CD8-positive, alpha-beta memory T cell (primary cell): Measurements from ENCODE around the gene ATP6V1F. TPM values are rescaled to one million over a fixed set of nuclear protein-coding genes. Genes with fewer than 3 reads are reported as not detected.

Source experiments
- CTCF ChIA-PET: fragments of 350-600 bp; sonication (Branson Sonifier 250); formaldehyde crosslinking; loops from one replicate; lab custom pipeline; 2021; ENCODE audit warnings: antibody characterized with exemption; lab: Charles Lee
- POLR2A ChIA-PET: fragments of 350-600 bp; sonication (Branson Sonifier 250); formaldehyde crosslinking; loops from one replicate; lab custom pipeline; 2021; ENCODE audit warnings: antibody characterized with exemption; lab: Charles Lee
- DNase-seq, 5 donors: peaks; one replicate each; pipeline versions ENCODE4 v3.0.0 to v3.0.0-alpha.2; 2020 to 2022; ENCODE audit warnings: mixed read lengths in 1 of 5
- H3K27ac ChIP-seq: one replicate; pipeline ENCODE4 v1.7.0; 2013; ENCODE audit warnings: low read depth, mild to moderate bottlenecking, low read length, moderate library complexity
- H3K27me3 ChIP-seq: 2 replicates; pipeline ENCODE4 v1.7.0; 2013; ENCODE audit warnings: low read length, mild to moderate bottlenecking; ENCODE audit not compliant: insufficient read depth, poor library complexity, severe bottlenecking
- H3K36me3 ChIP-seq: 2 replicates; pipeline ENCODE4 v1.7.0; 2013; ENCODE audit warnings: mild to moderate bottlenecking, low read length, moderate library complexity; ENCODE audit not compliant: insufficient read depth
- H3K4me1 ChIP-seq: 2 replicates; pipeline ENCODE4 v1.7.0; 2013; ENCODE audit warnings: mild to moderate bottlenecking, low read length, moderate library complexity; ENCODE audit not compliant: insufficient read depth
- H3K4me3 ChIP-seq: 2 replicates; pipeline ENCODE4 v1.7.0; 2013; ENCODE audit warnings: mild to moderate bottlenecking, low read length
- H3K9me3 ChIP-seq: 2 replicates; pipeline ENCODE4 v1.7.0; 2013; ENCODE audit warnings: mild to moderate bottlenecking, low read length
- H3K27ac Mint-ChIP-seq, 8 donors: one replicate each; pipeline ENCODE4 v1.8.0; 2020 to 2021; ENCODE audit warnings: mixed read lengths in 8 of 8, mild to moderate bottlenecking in 6 of 8, inconsistent platforms in 3 of 8, moderate library complexity in 3 of 8
- H3K27me3 Mint-ChIP-seq, 2 donors: one replicate each; pipeline ENCODE4 v1.8.0; 2020 to 2021; ENCODE audit warnings: mixed read lengths in 2 of 2, mild to moderate bottlenecking in 1 of 2, moderate library complexity in 1 of 2
- H3K36me3 Mint-ChIP-seq, 3 donors: one replicate each; pipeline ENCODE4 v1.8.0; 2020 to 2021; ENCODE audit warnings: mixed read lengths in 3 of 3, inconsistent platforms in 1 of 3, mild to moderate bottlenecking in 1 of 3
- H3K4me1 Mint-ChIP-seq, 3 donors: one replicate each; pipeline ENCODE4 v1.8.0; 2020 to 2021; ENCODE audit warnings: mixed read lengths in 3 of 3, inconsistent platforms in 1 of 3, mild to moderate bottlenecking in 1 of 3
- H3K4me3 Mint-ChIP-seq, 7 donors: one replicate each; pipeline ENCODE4 v1.8.0; 2020 to 2021; ENCODE audit warnings: mixed read lengths in 7 of 7, mild to moderate bottlenecking in 6 of 7, moderate library complexity in 4 of 7, inconsistent platforms in 2 of 7
- H3K9me3 Mint-ChIP-seq, 5 donors: one replicate each; pipeline ENCODE4 v1.8.0; 2020 to 2022; ENCODE audit warnings: mixed read lengths in 5 of 5, mild to moderate bottlenecking in 3 of 5, moderate library complexity in 2 of 5, inconsistent platforms in 1 of 5
- polyA plus RNA-seq: library from polyadenylated mRNA; unstranded; fragments of 300-500 nt; fragmentation: Illumina TruSeq; gene quantifications from one replicate; pipeline ENCODE4 v1.2.3, GENCODE V29; 2021
- total RNA-seq, 2 experiments: library from RNA; stranded (reverse); gene quantifications; one replicate each; pipeline ENCODE4 v1.2.3, GENCODE V29; 2021

ATP6V1F gene
- total and polyA plus RNA-seq, 3 experiments from 2014 or later: 145 to 295 (median 147) TPM

DNA sequence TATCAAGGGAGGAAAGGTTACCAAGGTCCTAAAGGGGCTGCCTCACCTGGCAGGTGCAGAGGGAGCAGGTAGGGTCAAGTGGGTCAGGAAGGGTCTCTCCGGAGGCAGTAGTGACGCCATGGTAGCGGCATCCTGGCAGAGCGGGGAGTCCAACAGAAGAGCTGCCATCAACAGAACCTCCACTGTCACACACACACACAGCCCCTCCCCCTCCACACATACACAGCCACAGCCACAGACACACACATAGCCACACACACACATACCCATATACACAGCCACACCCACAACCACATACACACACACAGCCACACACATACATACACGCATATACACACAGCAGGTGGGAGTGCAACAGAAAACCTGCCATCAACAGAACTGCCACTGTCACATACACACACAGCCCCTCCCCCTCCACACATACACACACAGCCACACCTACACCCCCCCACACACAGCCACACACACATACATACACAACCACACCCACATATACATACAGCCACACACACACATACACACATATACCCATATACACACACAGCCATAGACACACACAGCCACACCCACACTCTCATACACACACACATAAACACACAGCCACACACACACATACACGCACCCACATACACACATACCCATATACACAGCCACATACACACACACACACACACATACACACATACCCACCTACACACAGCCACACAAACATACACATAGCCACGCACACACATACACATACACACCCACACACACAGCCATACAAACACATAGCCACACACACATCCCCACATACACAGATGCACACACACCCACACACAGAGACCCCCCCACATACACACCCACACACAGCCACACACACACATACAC is 24.7 kb downstream of the ATP6V1F start:
- Mint-ChIP-seq H3K4me3 (no peak overlapping the region), H3K36me3 (no peaks in the 10 kb centered on the region), H3K27me3 (peaks cover 7 to 19% of the 10 kb centered on the region in 2 donors), H3K4me1 (peaks cover 5 to 12% (median 9%) of the 10 kb centered on the region in 3 donors), H3K9me3 (no peaks in the 10 kb centered on the region), H3K27ac (no peak overlapping the region)
- Histone ChIP-seq H3K4me3 (no peak overlapping the region), H3K4me1 (no peaks in the 10 kb centered on the region), H3K9me3 (no peaks in the 10 kb centered on the region), H3K27ac (no peak overlapping the region), H3K27me3 (peaks cover 7% of the 10 kb centered on the region), H3K36me3 (no peaks in the 10 kb centered on the region)
- ChIA-PET POLR2A (no interaction called here), CTCF (no interaction called here)
- peak in 1 of 5 donors; percentile 14 for DNase-seq

GRCh38 chr7:128888039-128888755 is 25.5 kb downstream of the ATP6V1F start:
- DNase-seq: peak in 1 of 5 donors; percentile 8
- ChIA-PET POLR2A (no interaction called here), CTCF (no interaction called here)
- Histone ChIP-seq H3K4me1 (no peaks in the 10 kb centered on the region), H3K27me3 (peaks cover 7% of the 10 kb centered on the region), H3K4me3 (no peak overlapping the region), H3K27ac (no peak overlapping the region), H3K9me3 (no peaks in the 10 kb centered on the region), H3K36me3 (no peaks in the 10 kb centered on the region)
- no peaks in the 10 kb centered on the region for H3K9me3 Mint-ChIP-seq
- no peak overlapping the region for H3K27ac Mint-ChIP-seq
- no peaks in the 10 kb centered on the region for H3K36me3 Mint-ChIP-seq
- no peak overlapping the region for H3K4me3 Mint-ChIP-seq
- H3K27me3 Mint-ChIP-seq: peaks cover 7 to 19% of the 10 kb centered on the region in 2 donors
- H3K4me1 Mint-ChIP-seq: peaks cover 5 to 12% (median 9%) of the 10 kb centered on the region in 3 donors

DNA sequence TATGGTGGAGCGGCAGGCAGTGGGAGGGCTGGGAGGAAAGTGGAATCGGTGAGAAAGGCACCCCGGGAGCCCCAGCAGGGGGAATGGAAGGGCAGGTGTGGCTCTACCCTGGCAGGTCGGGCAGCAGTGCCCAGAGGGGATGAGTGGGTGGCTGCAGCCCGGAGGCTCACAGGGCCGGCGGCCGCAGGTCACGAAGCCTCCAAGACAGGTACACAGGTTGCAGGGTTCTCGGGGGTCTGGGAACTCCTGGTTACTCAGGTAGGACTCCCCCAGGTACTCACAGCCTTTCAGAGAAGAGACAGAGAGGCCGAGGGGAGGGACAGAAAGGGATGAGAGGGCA is 26.1 kb downstream of the ATP6V1F start:
- POLR2A ChIA-PET: no interaction called here
- Histone ChIP-seq H3K27me3 (peaks cover 7% of the 10 kb centered on the region), H3K4me1 (no peaks in the 10 kb centered on the region), H3K27ac (no peak overlapping the region), H3K9me3 (no peaks in the 10 kb centered on the region), H3K4me3 (no peak overlapping the region), H3K36me3 (no peaks in the 10 kb centered on the region)
- Mint-ChIP-seq H3K9me3 (no peaks in the 10 kb centered on the region), H3K36me3 (no peaks in the 10 kb centered on the region), H3K27me3 (peaks cover 7 to 19% of the 10 kb centered on the region in 2 donors), H3K27ac (no peak overlapping the region), H3K4me3 (no peak overlapping the region), H3K4me1 (peaks cover 3 to 6% (median 4%) of the 10 kb centered on the region in 3 donors)
- CTCF ChIA-PET: no interaction called here
- peak in 1 of 5 donors; percentile 19 for DNase-seq

- ChIA-PET POLR2A (no interaction called here), CTCF (no interaction called here)
- Mint-ChIP-seq H3K36me3 (no peaks in the 10 kb centered on the region), H3K4me3 (no peak overlapping the region), H3K4me1 (peaks cover 3 to 4% (median 4%) of the 10 kb centered on the region in 3 donors), H3K27ac (no peak overlapping the region), H3K9me3 (no peaks in the 10 kb centered on the region), H3K27me3 (peaks cover 7 to 19% of the 10 kb centered on the region in 2 donors)
- DNase-seq: peak in 1 of 5 donors; percentile 20
- Histone ChIP-seq H3K9me3 (no peaks in the 10 kb centered on the region), H3K27ac (no peak overlapping the region), H3K4me1 (no peaks in the 10 kb centered on the region), H3K36me3 (no peaks in the 10 kb centered on the region), H3K27me3 (peaks cover 7% of the 10 kb centered on the region), H3K4me3 (no peak overlapping the region)
Observed at GRCh38 chr7:128889121-128889520, 26.5 kb downstream of the ATP6V1F start.

- H3K4me1 ChIP-seq: no peaks in the 10 kb centered on the region
- H3K4me3 ChIP-seq: no peak overlapping the region
- Mint-ChIP-seq H3K27ac (no peak overlapping the region), H3K27me3 (peaks cover 5 to 19% of the 10 kb centered on the region in 2 donors), H3K9me3 (no peaks in the 10 kb centered on the region), H3K36me3 (no peaks in the 10 kb centered on the region), H3K4me3 (peak overlapping the region in 3 of 7 donors; percentile 27 to 47 (median 44)), H3K4me1 (peaks cover 3 to 4% (median 3%) of the 10 kb centered on the region in 3 donors)
- peak in 1 of 5 donors; percentile 41 for DNase-seq
- H3K27me3 ChIP-seq: peaks cover 7% of the 10 kb centered on the region
- ChIA-PET POLR2A (no interaction called here), CTCF (no interaction called here)
- no peaks in the 10 kb centered on the region for H3K36me3 ChIP-seq
- no peak overlapping the region for H3K27ac ChIP-seq
- H3K9me3 ChIP-seq: no peaks in the 10 kb centered on the region
Observed at GRCh38 chr7:128890306-128891109, 27.9 kb downstream of the ATP6V1F start.

GRCh38 chr7:128891110-128891941 is 28.7 kb downstream of the ATP6V1F start:
- H3K27ac Mint-ChIP-seq: no peak overlapping the region
- peak in 1 of 5 donors; percentile 52 for DNase-seq
- peaks cover 3 to 4% (median 3%) of the 10 kb centered on the region in 3 donors for H3K4me1 Mint-ChIP-seq
- ChIA-PET POLR2A (no interaction called here), CTCF (no interaction called here)
- no peaks in the 10 kb centered on the region for H3K9me3 Mint-ChIP-seq
- H3K27me3 Mint-ChIP-seq: peaks cover 5 to 14% of the 10 kb centered on the region in 2 donors
- H3K27me3 ChIP-seq: peaks cover 7% of the 10 kb centered on the region
- no peaks in the 10 kb centered on the region for H3K36me3 Mint-ChIP-seq
- peak overlapping the region in 3 of 7 donors; percentile 27 to 38 (median 27) for H3K4me3 Mint-ChIP-seq
- H3K4me3 ChIP-seq: no peak overlapping the region
- no peaks in the 10 kb centered on the region for H3K36me3 ChIP-seq
- no peak overlapping the region for H3K27ac ChIP-seq
- H3K9me3 ChIP-seq: no peaks in the 10 kb centered on the region
- H3K4me1 ChIP-seq: no peaks in the 10 kb centered on the region

DNA sequence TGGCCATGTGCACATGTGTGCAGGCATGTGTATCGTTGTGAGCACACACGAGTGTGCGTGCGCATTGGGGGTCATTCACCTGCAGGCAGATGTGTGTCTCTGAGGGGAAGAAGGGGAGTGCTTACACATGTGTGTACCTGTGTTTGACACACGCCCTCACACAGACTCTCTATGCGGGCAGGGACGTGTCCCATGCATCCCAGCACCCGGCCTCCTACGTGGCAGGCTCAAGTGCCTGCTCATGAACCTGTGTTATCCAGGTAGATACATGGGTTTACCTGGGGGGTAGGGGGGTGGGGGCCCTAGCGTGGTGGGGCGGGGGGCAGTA is 29.2 kb downstream of the ATP6V1F start:
- no peaks in the 10 kb centered on the region for H3K4me1 ChIP-seq
- POLR2A ChIA-PET: no interaction called here
- Mint-ChIP-seq H3K27me3 (peaks cover 5 to 14% of the 10 kb centered on the region in 2 donors), H3K9me3 (no peaks in the 10 kb centered on the region), H3K36me3 (peaks cover 0 to 2% (median 0%) of the 10 kb centered on the region in 3 donors), H3K4me1 (peaks cover 3 to 4% (median 3%) of the 10 kb centered on the region in 3 donors), H3K27ac (peak overlapping the region in 1 of 8 donors; percentile 35), H3K4me3 (peak overlapping the region in 3 of 7 donors; percentile 27 to 38 (median 27))
- H3K36me3 ChIP-seq: no peaks in the 10 kb centered on the region
- no peaks in the 10 kb centered on the region for H3K9me3 ChIP-seq
- H3K27me3 ChIP-seq: peaks cover 7% of the 10 kb centered on the region
- peak in 1 of 5 donors; percentile 17 for DNase-seq
- no peak overlapping the region for H3K27ac ChIP-seq
- CTCF ChIA-PET: no interaction called here
- H3K4me3 ChIP-seq: no peak overlapping the region
